ENCODE data around the gene ARVCF. TPM values are rescaled to one million over a fixed set of nuclear protein-coding genes. Genes with fewer than 3 reads are reported as not detected.

The ARVCF gene
- polyA plus RNA-seq, 1 donor from 2014 or later, result 112 TPM

DNA sequence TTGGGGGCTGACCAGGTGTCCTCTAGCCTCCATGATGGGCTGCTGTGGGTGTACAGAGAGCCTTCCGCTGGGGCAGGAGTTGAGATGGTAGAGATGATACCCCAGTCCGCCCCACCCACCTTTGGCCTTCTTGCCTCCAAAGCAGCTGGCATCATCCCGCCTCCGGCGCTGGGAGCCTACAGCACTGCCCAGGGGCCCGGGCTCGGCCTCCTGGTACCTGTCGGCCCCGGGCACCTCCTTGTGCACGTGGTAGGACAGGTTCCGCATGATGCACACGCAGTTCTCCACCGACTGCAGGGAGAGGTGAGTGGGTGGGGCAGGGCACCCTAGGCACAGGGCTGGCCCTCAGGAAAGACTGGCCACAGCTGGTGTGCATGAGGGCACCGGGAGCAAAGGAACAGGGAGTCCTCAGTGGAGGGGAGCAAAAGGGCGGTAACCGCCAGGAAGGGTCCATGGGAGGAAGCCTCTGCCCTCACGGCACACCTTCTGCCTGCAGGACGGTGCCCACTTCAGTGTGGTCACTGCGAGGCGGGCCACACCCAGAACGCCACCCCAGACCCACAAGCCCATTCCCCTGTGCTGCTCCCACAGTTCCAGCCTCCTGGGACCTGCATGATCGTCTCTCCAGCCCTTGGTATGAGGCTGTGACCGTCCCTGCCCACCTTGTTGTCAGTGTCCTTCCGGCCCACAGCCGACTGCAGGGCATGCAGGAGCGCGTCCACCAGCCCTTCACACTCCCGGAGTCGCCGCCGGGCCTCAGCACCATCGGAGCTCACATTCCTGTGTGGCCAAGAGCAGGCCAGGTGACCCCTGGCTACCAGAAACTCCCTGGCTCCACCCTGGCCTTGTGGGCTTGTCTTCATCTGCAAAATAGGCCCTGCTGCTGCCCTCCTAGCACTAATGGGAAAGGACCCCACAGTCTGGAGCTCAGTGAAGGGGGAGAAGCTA, 39.1 kb downstream of the ARVCF start:
- H3K79me2 ChIP-seq (replicated peaks; ENCODE audit: insufficient read depth, low read length), result no peaks in the 10 kb centered on the region
- no peaks in the 10 kb centered on the region for H3K36me3 ChIP-seq (ENCODE audit: insufficient read depth, low read length)
- H3K27ac ChIP-seq (ENCODE audit: low read length), result no peak overlapping the region
- no peak overlapping the region for H3K4me2 ChIP-seq (ENCODE audit: low read length)
- no peaks in the 10 kb centered on the region for H4K20me1 ChIP-seq (ENCODE audit: insufficient read depth)
- no peak overlapping the region for H3K4me3 ChIP-seq (ENCODE audit: low read length)
- H3K9ac ChIP-seq (ENCODE audit: low read length), result no peak overlapping the region
- TF ChIP-seq SMC3 (conservative IDR thresholded peaks at IDR 0.05; ENCODE audit: poor library complexity), result no peak
- H3F3A ChIP-seq (ENCODE audit: insufficient read depth, low read length, poor library complexity, severe bottlenecking), result no peaks in the 10 kb centered on the region
- no peaks in the 10 kb centered on the region for H3K27me3 ChIP-seq (ENCODE audit: insufficient read depth, low read depth, low read length)
- no peaks in the 10 kb centered on the region for H3K9me3 ChIP-seq (ENCODE audit: low read length)
- no peaks in the 10 kb centered on the region for H3K9me2 ChIP-seq (ENCODE audit: insufficient read depth, low read length)
- no peak overlapping the region for H2AFZ ChIP-seq (ENCODE audit: low read depth, low read length)

DNA sequence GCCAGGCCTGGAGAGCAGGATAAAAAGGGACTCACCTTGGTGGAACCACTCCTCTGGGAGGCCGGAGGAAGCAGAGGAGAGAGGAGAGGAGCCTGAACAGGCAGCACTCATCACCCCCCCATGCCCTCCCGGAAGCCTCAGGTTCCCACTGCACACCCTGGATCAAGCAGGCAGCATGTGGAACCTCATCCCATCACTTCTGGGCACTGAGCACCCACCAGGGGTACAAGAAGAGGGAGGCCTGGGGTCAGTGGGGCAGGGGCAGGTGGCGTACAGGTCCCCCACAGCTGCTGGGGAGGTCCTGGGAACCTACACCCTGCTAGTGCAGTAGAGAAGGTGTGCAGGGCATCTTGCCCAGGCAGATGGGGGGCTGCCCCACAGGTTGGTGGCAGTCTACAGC, 40.0 kb downstream of the ARVCF start:
- Histone ChIP-seq H4K20me1 (ENCODE audit: insufficient read depth) (no peaks in the 10 kb centered on the region), H3K36me3 (ENCODE audit: insufficient read depth, low read length) (no peaks in the 10 kb centered on the region), H3K4me2 (ENCODE audit: low read length) (no peak overlapping the region), H3K27ac (ENCODE audit: low read length) (no peak overlapping the region), H3K9me2 (ENCODE audit: insufficient read depth, low read length) (no peaks in the 10 kb centered on the region), H3K27me3 (ENCODE audit: insufficient read depth, low read depth, low read length) (no peaks in the 10 kb centered on the region), H3K9ac (ENCODE audit: low read length) (no peak overlapping the region), H3K4me3 (ENCODE audit: low read length) (no peak overlapping the region), H3K9me3 (ENCODE audit: low read length) (no peaks in the 10 kb centered on the region), H3K79me2 (replicated peaks; ENCODE audit: insufficient read depth, low read length) (no peaks in the 10 kb centered on the region), H3F3A (ENCODE audit: insufficient read depth, low read length, poor library complexity, severe bottlenecking) (no peaks in the 10 kb centered on the region), H2AFZ (ENCODE audit: low read depth, low read length) (no peak overlapping the region)
- TF ChIP-seq POLR2AphosphoS5 (IDR thresholded peaks at IDR 0.05) (no peak), EZH2 (IDR thresholded peaks at IDR 0.05; ENCODE audit: borderline replicate concordance, insufficient read depth, low read length, poor library complexity, severe bottlenecking) (no peak), EP300 (conservative IDR thresholded peaks at IDR 0.05; ENCODE audit: poor library complexity, severe bottlenecking) (no peak), RAD21 (conservative IDR thresholded peaks at IDR 0.05) (no peak), SMC3 (conservative IDR thresholded peaks at IDR 0.05; ENCODE audit: poor library complexity) (no peak), TAF1 (IDR thresholded peaks at IDR 0.05; ENCODE audit: low read depth) (no peak), MXI1 (conservative IDR thresholded peaks at IDR 0.05; ENCODE audit: poor library complexity, severe bottlenecking) (no peak)
- TF ChIP-seq, protein P1, sequence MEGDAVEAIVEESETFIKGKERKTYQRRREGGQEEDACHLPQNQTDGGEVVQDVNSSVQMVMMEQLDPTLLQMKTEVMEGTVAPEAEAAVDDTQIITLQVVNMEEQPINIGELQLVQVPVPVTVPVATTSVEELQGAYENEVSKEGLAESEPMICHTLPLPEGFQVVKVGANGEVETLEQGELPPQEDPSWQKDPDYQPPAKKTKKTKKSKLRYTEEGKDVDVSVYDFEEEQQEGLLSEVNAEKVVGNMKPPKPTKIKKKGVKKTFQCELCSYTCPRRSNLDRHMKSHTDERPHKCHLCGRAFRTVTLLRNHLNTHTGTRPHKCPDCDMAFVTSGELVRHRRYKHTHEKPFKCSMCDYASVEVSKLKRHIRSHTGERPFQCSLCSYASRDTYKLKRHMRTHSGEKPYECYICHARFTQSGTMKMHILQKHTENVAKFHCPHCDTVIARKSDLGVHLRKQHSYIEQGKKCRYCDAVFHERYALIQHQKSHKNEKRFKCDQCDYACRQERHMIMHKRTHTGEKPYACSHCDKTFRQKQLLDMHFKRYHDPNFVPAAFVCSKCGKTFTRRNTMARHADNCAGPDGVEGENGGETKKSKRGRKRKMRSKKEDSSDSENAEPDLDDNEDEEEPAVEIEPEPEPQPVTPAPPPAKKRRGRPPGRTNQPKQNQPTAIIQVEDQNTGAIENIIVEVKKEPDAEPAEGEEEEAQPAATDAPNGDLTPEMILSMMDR (IDR thresholded peaks at IDR 0.05; ENCODE audit: poor library complexity, severe bottlenecking), result no peak
- TF ChIP-seq, protein P2, sequence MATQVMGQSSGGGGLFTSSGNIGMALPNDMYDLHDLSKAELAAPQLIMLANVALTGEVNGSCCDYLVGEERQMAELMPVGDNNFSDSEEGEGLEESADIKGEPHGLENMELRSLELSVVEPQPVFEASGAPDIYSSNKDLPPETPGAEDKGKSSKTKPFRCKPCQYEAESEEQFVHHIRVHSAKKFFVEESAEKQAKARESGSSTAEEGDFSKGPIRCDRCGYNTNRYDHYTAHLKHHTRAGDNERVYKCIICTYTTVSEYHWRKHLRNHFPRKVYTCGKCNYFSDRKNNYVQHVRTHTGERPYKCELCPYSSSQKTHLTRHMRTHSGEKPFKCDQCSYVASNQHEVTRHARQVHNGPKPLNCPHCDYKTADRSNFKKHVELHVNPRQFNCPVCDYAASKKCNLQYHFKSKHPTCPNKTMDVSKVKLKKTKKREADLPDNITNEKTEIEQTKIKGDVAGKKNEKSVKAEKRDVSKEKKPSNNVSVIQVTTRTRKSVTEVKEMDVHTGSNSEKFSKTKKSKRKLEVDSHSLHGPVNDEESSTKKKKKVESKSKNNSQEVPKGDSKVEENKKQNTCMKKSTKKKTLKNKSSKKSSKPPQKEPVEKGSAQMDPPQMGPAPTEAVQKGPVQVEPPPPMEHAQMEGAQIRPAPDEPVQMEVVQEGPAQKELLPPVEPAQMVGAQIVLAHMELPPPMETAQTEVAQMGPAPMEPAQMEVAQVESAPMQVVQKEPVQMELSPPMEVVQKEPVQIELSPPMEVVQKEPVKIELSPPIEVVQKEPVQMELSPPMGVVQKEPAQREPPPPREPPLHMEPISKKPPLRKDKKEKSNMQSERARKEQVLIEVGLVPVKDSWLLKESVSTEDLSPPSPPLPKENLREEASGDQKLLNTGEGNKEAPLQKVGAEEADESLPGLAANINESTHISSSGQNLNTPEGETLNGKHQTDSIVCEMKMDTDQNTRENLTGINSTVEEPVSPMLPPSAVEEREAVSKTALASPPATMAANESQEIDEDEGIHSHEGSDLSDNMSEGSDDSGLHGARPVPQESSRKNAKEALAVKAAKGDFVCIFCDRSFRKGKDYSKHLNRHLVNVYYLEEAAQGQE (IDR thresholded peaks at IDR 0.05; ENCODE audit: borderline replicate concordance), result no peak

All from neural cell (in vitro differentiated cells).